Measurements from ENCODE around the gene CHD2.
"Not testable (repeated sequence)": the region's sequence is repeated elsewhere in the genome, so short reads cannot be mapped to it uniquely, and the experiment has no call there.

Gene CHD2

DNA sequence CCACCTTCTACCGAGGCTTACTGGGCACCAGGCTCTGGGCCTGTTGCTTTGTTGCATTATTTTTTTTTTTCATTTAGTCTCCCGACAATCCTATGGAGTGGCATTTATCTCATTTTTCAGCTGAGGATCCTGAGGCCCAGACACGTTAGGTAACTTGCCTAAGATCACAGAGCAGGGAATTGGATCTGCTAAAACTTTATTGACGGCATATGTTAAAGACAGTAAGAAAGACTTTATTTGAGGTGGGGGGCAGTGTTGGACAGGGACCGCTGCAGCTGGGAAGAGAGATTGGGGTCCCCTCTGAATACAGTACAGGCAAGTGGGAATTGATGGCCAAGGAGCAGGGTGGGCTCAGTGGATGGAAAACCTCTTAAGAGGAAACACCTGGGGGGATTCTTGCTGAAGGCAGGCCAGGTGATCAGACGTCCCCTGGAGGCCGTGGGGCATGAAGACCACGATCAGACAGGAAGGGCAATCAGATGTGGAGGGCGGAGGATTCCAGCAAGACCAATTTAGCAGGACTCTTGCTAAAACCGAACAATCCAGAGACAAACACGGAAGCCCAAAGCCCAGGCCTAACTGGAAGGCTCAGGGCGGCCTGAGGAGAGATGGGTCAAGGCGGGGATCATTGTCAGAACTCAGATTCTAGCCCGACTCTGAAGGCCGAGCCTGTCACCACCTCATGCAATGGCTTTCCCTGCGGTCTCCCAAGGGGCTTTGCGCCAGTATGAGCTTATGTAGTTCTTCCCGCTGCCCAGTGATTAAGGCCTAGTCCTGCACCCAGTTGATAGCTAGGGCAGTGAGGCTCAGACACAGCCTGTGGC is 135.2 kb downstream of the CHD2 start:
- no peak for DNase-seq (ENCODE audit: low spot score)
- TF ChIP-seq CTCF (conservative IDR thresholded peaks at IDR 0.05; ENCODE audit: low read depth), result no peak
- H3K27ac ChIP-seq, result no peak overlapping the region; the same call in 1 of the 2 replicates
- ChIA-PET CTCF (interaction anchor here (0.6 to 1.0 kb wide), 4 partner anchors 35 to 1084 kb away, joined by 3 to 4 read pairs (median 3); no protein-coding TSS in a partner anchor), POLR2A (ENCODE audit: low non-redundant PET) (no interaction called here)

DNA sequence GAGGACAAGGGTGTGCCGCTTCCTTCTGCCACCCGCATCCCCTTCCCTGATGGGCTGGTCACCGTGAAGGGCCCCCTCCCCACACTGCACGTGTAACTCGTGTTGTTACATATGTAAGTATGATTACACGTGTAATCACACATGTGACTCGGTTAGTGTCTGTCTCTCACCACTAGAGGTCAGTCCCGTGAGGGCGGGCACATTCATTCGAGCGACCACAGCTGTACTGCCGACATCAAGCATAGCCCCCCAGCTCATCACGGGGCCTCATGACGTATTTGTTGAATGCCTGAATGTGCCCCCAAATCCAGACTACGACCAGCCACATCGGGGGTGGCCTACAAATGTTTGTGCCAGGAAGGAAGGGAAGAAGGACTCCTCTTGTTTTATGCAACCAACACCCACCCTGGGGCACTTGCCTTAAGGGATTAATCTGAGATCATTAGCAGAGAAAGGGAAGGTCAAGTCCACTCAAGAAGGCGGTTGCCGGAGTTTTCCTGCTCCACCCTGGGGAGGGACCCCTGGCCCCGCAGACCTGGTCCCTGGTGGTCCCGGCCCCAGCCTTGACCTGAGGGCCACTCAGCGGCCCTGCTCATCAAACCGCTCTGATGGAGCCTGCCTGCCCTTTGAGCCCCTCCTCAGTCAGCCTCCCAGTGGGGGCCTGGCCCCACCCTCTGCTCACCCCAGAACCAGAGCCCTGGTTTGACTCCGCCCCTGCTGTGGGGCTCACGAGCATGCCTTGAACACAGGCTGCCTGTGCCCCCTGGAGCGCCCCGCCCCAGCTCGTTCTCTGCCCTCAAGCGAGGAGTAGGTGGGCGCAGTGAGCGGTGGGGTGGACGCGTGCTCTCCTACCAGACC is 136.1 kb downstream of the CHD2 start:
- TF ChIP-seq CTCF (conservative IDR thresholded peaks at IDR 0.05; ENCODE audit: low read depth), result peak; percentile 54
- peak overlapping the region; percentile 72 for H3K27ac ChIP-seq
- ChIA-PET POLR2A (ENCODE audit: low non-redundant PET) (no interaction called here), CTCF (interaction anchor here (0.6 to 3.1 kb wide), 5 partner anchors 34 to 939 kb away, joined by 3 to 12 read pairs (median 3); no protein-coding TSS in a partner anchor)
- no peak for DNase-seq (ENCODE audit: low spot score)

GRCh38 chr15:93036951-93037819 is 137.1 kb downstream of the CHD2 start:
- ChIA-PET POLR2A (ENCODE audit: low non-redundant PET) (interaction anchor here (0.6 kb wide), 1 partner anchor 12 kb away, joined by 3 read pairs; no protein-coding TSS in a partner anchor), CTCF (interaction anchor here (0.6 to 3.1 kb wide), 5 partner anchors 10 to 1060 kb away, joined by 3 to 12 read pairs (median 4); no protein-coding TSS in a partner anchor)
- H3K27ac ChIP-seq, result peak overlapping the region; percentile 72
- TF ChIP-seq CTCF (conservative IDR thresholded peaks at IDR 0.05; ENCODE audit: low read depth), result peak; percentile 55; the same call in 1 of the 2 replicates
- no peak for DNase-seq (ENCODE audit: low spot score)

DNA sequence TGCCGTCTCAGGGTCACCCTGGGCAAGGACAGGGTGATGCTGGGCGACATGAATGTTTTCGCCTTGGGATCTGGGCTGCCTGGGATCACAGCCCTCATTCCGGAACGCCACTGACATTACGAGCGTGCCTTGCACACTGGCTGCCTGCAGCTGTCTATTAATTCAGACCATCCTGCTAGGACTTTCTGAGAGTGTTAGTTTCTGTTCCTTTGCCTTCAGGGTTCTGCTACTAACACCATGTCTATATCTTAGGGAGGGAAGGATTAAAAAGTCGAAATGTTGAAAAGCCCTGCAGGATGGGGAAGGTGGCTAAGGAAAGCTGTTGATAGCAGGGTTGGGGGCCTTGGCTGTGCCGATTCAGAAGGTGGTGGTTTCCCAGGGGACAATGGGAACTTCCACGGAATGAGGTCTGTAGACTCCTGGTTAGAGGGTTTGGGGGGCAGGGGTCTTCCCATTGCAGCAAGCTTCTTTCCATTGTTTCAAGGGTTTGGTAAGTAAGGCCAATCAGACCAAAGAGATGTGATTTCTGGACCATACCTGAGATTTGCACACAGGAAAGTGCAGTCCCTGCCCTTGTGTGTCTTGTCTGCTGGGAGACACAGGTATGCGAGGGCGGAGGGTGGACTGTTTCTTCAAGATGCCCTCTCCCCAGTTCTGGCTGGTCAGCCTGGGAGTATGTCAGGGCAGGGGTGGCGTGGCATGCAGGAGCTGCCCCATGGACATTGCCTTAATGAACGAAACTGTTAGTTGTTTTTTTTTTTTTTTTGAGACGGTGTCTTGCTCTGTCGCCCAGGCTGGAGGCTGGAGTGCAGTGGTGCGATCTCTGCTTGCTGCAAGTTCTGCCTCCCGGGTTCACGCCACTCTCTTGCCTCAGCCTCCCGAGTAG is 137.9 kb downstream of the CHD2 start:
- H3K27ac ChIP-seq, result peak overlapping the region; percentile 72
- ChIA-PET CTCF (interaction anchor here (0.7 to 3.1 kb wide), 2 partner anchors 11 to 50 kb away, joined by 3 to 12 read pairs; no protein-coding TSS in a partner anchor), POLR2A (ENCODE audit: low non-redundant PET) (interaction anchor here (0.7 kb wide), 1 partner anchor 18 kb away, joined by 5 read pairs; no protein-coding TSS in a partner anchor)

GRCh38 chr15:93039562-93040287 is 139.6 kb downstream of the CHD2 start:
- H3K27ac ChIP-seq; POLR2A ChIA-PET (ENCODE audit: low non-redundant PET); DNase-seq (ENCODE audit: low spot score): not testable (repeated sequence)
- CTCF ChIA-PET, result interaction anchor here (0.7 kb wide), 1 partner anchor 8 kb away, joined by 3 read pairs; no protein-coding TSS in a partner anchor

More for the DNA sequence above, 137.9 kb downstream of the CHD2 start:
- TF ChIP-seq CTCF (conservative IDR thresholded peaks at IDR 0.05; ENCODE audit: low read depth), result no peak
- no peak for DNase-seq (ENCODE audit: low spot score)

Measured in RWPE1 (cell line).